ENCODE data around the gene USP48. TPM values are rescaled to one million over a fixed set of nuclear protein-coding genes. Genes with fewer than 3 reads are reported as not detected.

The USP48 gene
- total and polyA plus RNA-seq, 2 of the 8 experiments (the other 6 are each of a cell fraction or from before 2014, with no cell fraction given), result 12.8 to 83.5 TPM

GRCh38 chr1:21680381-21680780, 102.6 kb downstream of the USP48 start (continued):
- no peak for TF ChIP-seq ASH2L (IDR thresholded peaks at IDR 0.05; ENCODE audit: low read length)
- TF ChIP-seq RBBP5 (IDR thresholded peaks at IDR 0.05; ENCODE audit: borderline replicate concordance, low read depth, low read length), result no peak
- no peak for TF ChIP-seq CTBP2 (IDR thresholded peaks at IDR 0.05; ENCODE audit: borderline replicate concordance, insufficient read depth, insufficient read length, low read length)
- no peak for TF ChIP-seq SRF (IDR thresholded peaks at IDR 0.05; ENCODE audit: low read depth, low read length)
